Upper lobe of left lung (tissue), 4 donors: ENCODE results near the gene FTO.

Experiments
- CTCF ChIP-seq, 6 experiments: fragments of 450-650 bp in 4 of 6; fragments of 200-600 bp in 2 of 6; sonication (generic) in 2 of 6; IDR thresholded peaks; one replicate each; pipeline ENCODE4 v1.5.1; 2016 to 2019; ENCODE audit warnings: antibody characterized with exemption in 6 of 6
- EP300 ChIP-seq, 4 donors: sonication (generic); formaldehyde crosslinking; IDR thresholded peaks; one replicate each; pipeline ENCODE4 v1.5.1; 2017; ENCODE audit warnings: antibody characterized with exemption in 4 of 4, control low read depth in 2 of 4
- POLR2A ChIP-seq, 4 donors: fragments of 450-650 bp; IDR thresholded peaks; one replicate each; pipeline ENCODE4 v1.5.1; 2016 to 2017; ENCODE audit warnings: antibody characterized with exemption in 4 of 4, mild to moderate bottlenecking in 2 of 4
- POLR2AphosphoS5 ChIP-seq, 2 donors: sonication (generic); formaldehyde crosslinking; IDR thresholded peaks; one replicate each; pipeline ENCODE4 v1.5.1; 2017; ENCODE audit warnings: antibody characterized with exemption in 2 of 2

- no peak for TF ChIP-seq CTCF (IDR thresholded peaks at IDR 0.05)
- TF ChIP-seq POLR2A (IDR thresholded peaks at IDR 0.05) = no peak
- no peak for TF ChIP-seq POLR2AphosphoS5 (IDR thresholded peaks at IDR 0.05)
- TF ChIP-seq EP300 (IDR thresholded peaks at IDR 0.05) = no peak
These were observed 248.6 kb downstream of the FTO start for GRCh38 chr16:53952215-53953208.
